ENCODE results near the gene STRN3.

The STRN3 gene

DNA sequence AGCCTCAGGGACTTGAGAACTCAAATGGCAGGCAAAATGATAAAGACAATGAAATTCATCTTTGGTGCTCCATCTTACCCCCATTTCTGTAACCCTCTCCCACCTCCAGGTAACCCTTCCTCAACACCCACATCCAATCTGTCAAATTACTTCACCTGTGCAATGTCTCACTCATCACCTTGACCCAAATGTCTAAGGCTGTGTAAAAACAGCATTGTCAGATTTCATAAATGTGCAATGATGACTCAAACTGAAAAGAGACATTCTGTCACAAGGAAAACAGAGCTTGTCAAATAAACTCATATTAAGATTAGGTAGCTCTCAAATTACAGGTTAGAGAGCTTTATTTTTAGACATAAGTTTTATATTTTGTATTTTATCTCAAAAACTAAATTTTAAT, 171.7 kb downstream of the STRN3 start:
- TF ChIP-seq, protein P1, sequence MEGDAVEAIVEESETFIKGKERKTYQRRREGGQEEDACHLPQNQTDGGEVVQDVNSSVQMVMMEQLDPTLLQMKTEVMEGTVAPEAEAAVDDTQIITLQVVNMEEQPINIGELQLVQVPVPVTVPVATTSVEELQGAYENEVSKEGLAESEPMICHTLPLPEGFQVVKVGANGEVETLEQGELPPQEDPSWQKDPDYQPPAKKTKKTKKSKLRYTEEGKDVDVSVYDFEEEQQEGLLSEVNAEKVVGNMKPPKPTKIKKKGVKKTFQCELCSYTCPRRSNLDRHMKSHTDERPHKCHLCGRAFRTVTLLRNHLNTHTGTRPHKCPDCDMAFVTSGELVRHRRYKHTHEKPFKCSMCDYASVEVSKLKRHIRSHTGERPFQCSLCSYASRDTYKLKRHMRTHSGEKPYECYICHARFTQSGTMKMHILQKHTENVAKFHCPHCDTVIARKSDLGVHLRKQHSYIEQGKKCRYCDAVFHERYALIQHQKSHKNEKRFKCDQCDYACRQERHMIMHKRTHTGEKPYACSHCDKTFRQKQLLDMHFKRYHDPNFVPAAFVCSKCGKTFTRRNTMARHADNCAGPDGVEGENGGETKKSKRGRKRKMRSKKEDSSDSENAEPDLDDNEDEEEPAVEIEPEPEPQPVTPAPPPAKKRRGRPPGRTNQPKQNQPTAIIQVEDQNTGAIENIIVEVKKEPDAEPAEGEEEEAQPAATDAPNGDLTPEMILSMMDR (IDR thresholded peaks at IDR 0.05; ENCODE audit: low read depth, low read length), result no peak
- DNase-seq (ENCODE audit: extremely low read depth, low read depth), result no peak

DNA sequence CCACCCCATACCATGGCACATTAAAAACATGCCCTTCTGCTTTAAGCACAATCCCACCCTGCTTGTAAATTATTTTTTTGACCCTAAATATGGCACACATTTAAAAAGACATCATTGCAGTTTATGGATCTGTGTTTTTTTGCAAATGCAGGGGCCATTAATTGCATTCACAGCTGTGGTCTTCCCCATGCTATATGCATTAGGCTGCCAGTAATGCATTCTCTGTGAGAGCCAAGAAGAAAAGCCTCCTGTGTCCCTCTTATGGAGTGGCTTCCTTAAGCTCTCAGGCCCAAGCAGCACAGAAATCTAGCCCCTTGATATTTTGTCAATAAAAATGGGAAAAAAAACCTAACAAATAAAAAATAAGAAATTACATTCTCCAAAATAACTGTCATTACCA, 172.2 kb downstream of the STRN3 start:
- TF ChIP-seq, protein P1 (IDR thresholded peaks at IDR 0.05; ENCODE audit: low read depth, low read length), result no peak
- DNase-seq (ENCODE audit: extremely low read depth, low read depth), result no peak

- TF ChIP-seq, protein P1 (IDR thresholded peaks at IDR 0.05; ENCODE audit: low read depth, low read length), result no peak
These were observed 176.2 kb downstream of the STRN3 start for GRCh38 chr14:30849983-30850382.

GRCh38 chr14:30849354-30849753, 176.8 kb downstream of the STRN3 start:
- no peak for DNase-seq (ENCODE audit: extremely low read depth, low read depth)
- TF ChIP-seq, protein P1 (IDR thresholded peaks at IDR 0.05; ENCODE audit: low read depth, low read length), result no peak

More at GRCh38 chr14:30849983-30850382, 176.2 kb downstream of the STRN3 start:
- no peak for DNase-seq (ENCODE audit: extremely low read depth, low read depth)

DNA sequence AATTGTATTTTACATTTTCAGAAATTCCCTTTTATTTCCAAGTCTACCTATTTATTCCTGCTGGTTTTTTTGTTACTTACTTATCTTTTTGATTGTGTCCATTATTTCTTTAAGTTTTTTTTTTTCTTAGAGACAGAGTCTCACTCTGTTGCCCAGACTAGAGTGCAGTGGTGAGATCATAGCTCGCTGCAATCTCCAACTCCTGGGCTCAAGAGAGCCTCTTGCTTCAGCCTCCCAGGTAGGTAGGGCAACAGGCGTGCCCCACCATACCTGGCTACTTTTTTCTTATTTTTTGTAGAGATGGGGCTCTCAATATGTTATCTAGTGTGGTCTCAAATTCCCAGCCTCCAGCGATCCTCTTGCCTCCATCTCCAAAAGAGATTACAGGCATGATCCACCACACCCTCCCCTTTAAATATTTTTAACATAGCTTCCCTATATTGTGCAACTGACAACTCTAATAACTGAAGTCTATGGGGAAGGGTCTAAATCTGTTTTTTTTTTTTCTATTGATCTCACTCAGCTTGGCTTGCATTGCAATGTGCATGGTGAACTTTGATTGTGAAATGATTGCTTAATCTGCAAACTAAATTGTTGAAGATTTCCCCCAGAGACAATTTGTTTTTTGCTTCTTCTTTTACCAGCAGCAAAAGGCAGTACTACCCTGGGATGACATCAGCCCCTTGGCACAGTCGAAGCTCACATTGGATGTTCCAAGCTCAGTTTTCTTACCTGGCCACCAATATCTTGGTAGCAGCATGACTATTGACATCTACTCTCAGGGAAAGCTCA, 177.5 kb downstream of the STRN3 start:
- no peak for DNase-seq (ENCODE audit: extremely low read depth, low read depth)
- TF ChIP-seq, protein P1 (IDR thresholded peaks at IDR 0.05; ENCODE audit: low read depth, low read length), result no peak

All from AG09319 (cell line).